Natural killer cell (primary cell): ENCODE results near the gene IFT43. TPM values are rescaled to one million over a fixed set of nuclear protein-coding genes. Genes with fewer than 3 reads are reported as not detected.

Experiments
- ATAC-seq, 3 donors: fragments of 150-1000 bp in 2 of 3; fragments of 200-7000 bp in 1 of 3; cut with Tn5 transposase; 1 replicate in 1 of 3; 2 replicates in 2 of 3; pipeline ENCODE4 v1.10.0; 2021; ENCODE audit warnings: mild to moderate bottlenecking in 2 of 3, moderate library complexity in 2 of 3
- DNase-seq, 2 donors: peaks; one replicate each; pipeline versions ENCODE4 v3.0.0 to v3.0.0-alpha.2; 2013 to 2021; ENCODE audit warnings: mixed read lengths in 1 of 2
- H3K27ac ChIP-seq: one replicate; pipeline ENCODE4 v1.5.1; 2013; ENCODE audit warnings: mild to moderate bottlenecking, low read length
- H3K27me3 ChIP-seq: one replicate; pipeline ENCODE4 v1.6.1; 2013; ENCODE audit warnings: low read length; ENCODE audit not compliant: control insufficient read depth, insufficient read depth
- H3K36me3 ChIP-seq: one replicate; pipeline ENCODE4 v1.6.1; 2013; ENCODE audit warnings: low read length; ENCODE audit not compliant: control insufficient read depth, insufficient read depth
- H3K4me1 ChIP-seq: one replicate; pipeline ENCODE4 v1.6.1; 2013; ENCODE audit warnings: low read length; ENCODE audit not compliant: control insufficient read depth, insufficient read depth
- H3K4me3 ChIP-seq: one replicate; pipeline ENCODE4 v1.5.1; 2013; ENCODE audit warnings: low read length
- H3K9me3 ChIP-seq: one replicate; pipeline ENCODE4 v1.6.1; 2013; ENCODE audit warnings: low read length; ENCODE audit not compliant: control insufficient read depth, insufficient read depth
- H3K27ac Mint-ChIP-seq, 2 donors: one replicate each; pipeline ENCODE4 v1.8.0; 2022; ENCODE audit warnings: mild to moderate bottlenecking in 2 of 2, mixed read lengths in 2 of 2, moderate library complexity in 1 of 2
- H3K27me3 Mint-ChIP-seq, 2 donors: one replicate each; pipeline ENCODE4 v1.8.0; 2022; ENCODE audit warnings: low read depth in 2 of 2, mixed read lengths in 2 of 2
- H3K36me3 Mint-ChIP-seq: one replicate; pipeline ENCODE4 v1.8.0; 2022; ENCODE audit warnings: mixed read lengths
- H3K4me1 Mint-ChIP-seq, 2 donors: one replicate each; pipeline ENCODE4 v1.8.0; 2022; ENCODE audit warnings: mixed read lengths in 2 of 2
- H3K4me3 Mint-ChIP-seq: one replicate; pipeline ENCODE4 v1.8.0; 2022; ENCODE audit warnings: mild to moderate bottlenecking, moderate library complexity, mixed read lengths
- H3K9me3 Mint-ChIP-seq, 2 donors: one replicate each; pipeline ENCODE4 v1.8.0; 2022; ENCODE audit warnings: mixed read lengths in 2 of 2
- CTCF ChIP-seq: fragments of 200-600 bp; IDR thresholded peaks from one replicate; pipeline ENCODE4 v1.8.0; 2022; ENCODE audit warnings: antibody characterized with exemption
- WGBS: methylation state at CpG from one replicate; pipeline ENCODE4 v1.1.7; 2013; ENCODE audit warnings: missing lambda C conversion rate; ENCODE audit not compliant: insufficient coverage; 5-methylcytosine and 5-hydroxymethylcytosine counted together
- intact Hi-C: fragments of 100-400 bp; cut with micrococcal nuclease; formaldehyde crosslinking; loops from one replicate; pipeline ENCODE4 v1.14.2; 2022
- total RNA-seq, 4 donors: library from RNA; stranded (reverse); fragments of 120-200 nt in 1 of 4; gene quantifications; one replicate each; pipeline versions ENCODE4 v1.2.3 to v1.2.4, GENCODE V29; 2013 to 2022

IFT43 gene
- total RNA-seq, 3 donors from 2014 or later (not counting 1 experiment from before 2014, with no cell fraction given), result 19.0 to 20.8 (median 20.7) TPM

GRCh38 chr14:76121089-76121748 lies 135.7 kb downstream of the IFT43 start:
- intact Hi-C loops, result no loop called here
- Mint-ChIP-seq H3K4me1 (no peaks in the 10 kb centered on the region), H3K4me3 (no peak overlapping the region), H3K27me3 (peaks cover 12 to 36% of the 10 kb centered on the region in 2 donors), H3K9me3 (no peaks in the 10 kb centered on the region), H3K27ac (no peak overlapping the region), H3K36me3 (no peaks in the 10 kb centered on the region)
- Histone ChIP-seq H3K4me1 (no peaks in the 10 kb centered on the region), H3K36me3 (no peaks in the 10 kb centered on the region), H3K27ac (no peak overlapping the region), H3K4me3 (no peak overlapping the region), H3K27me3 (no peaks in the 10 kb centered on the region), H3K9me3 (no peaks in the 10 kb centered on the region)
- ATAC-seq (no peak), DNase-seq (no peak)
- 90% methylated on average over 2 of the region's 4 CpGs for WGBS
- TF ChIP-seq CTCF, result no peak

- H3K27ac Mint-ChIP-seq, result no peak overlapping the region
- no peak overlapping the region for H3K4me3 Mint-ChIP-seq
- TF ChIP-seq CTCF, result no peak
- no peaks in the 10 kb centered on the region for H3K4me1 ChIP-seq
- WGBS, result 78% methylated on average over 10 of the region's 10 CpGs
- no peak for ATAC-seq
- no peak for DNase-seq
- H3K9me3 ChIP-seq, result no peaks in the 10 kb centered on the region
- intact Hi-C loops, result no loop called here
- no peak overlapping the region for H3K4me3 ChIP-seq
- no peaks in the 10 kb centered on the region for H3K27me3 ChIP-seq
- H3K4me1 Mint-ChIP-seq, result no peaks in the 10 kb centered on the region
- H3K36me3 Mint-ChIP-seq, result no peaks in the 10 kb centered on the region
- H3K27ac ChIP-seq, result no peak overlapping the region
- no peaks in the 10 kb centered on the region for H3K9me3 Mint-ChIP-seq
- H3K27me3 Mint-ChIP-seq, result peaks cover 21 to 51% of the 10 kb centered on the region in 2 donors
- no peaks in the 10 kb centered on the region for H3K36me3 ChIP-seq
Observed at GRCh38 chr14:76123426-76124225, 138.1 kb downstream of the IFT43 start.

- H3K36me3 ChIP-seq, result no peaks in the 10 kb centered on the region
- H3K4me3 Mint-ChIP-seq, result no peak overlapping the region
- no peak overlapping the region for H3K27ac Mint-ChIP-seq
- H3K27me3 ChIP-seq, result no peaks in the 10 kb centered on the region
- H3K27ac ChIP-seq, result no peak overlapping the region
- intact Hi-C loops, result no loop called here
- WGBS, result 63% methylated on average over 6 of the region's 8 CpGs
- no peak overlapping the region for H3K4me3 ChIP-seq
- H3K27me3 Mint-ChIP-seq, result peaks cover 35 to 65% of the 10 kb centered on the region in 2 donors
- H3K36me3 Mint-ChIP-seq, result no peaks in the 10 kb centered on the region
- H3K9me3 ChIP-seq, result no peaks in the 10 kb centered on the region
- H3K4me1 ChIP-seq, result no peaks in the 10 kb centered on the region
- no peak for DNase-seq
- no peak for TF ChIP-seq CTCF
- no peaks in the 10 kb centered on the region for H3K9me3 Mint-ChIP-seq
- ATAC-seq, result no peak
- H3K4me1 Mint-ChIP-seq, result no peaks in the 10 kb centered on the region
Observed at GRCh38 chr14:76125511-76125910, 139.9 kb downstream of the IFT43 start.
